HG02885 (cell line): ENCODE data around the gene TCERG1L.
"Not testable (repeated sequence)": the region's sequence is repeated elsewhere in the genome, so short reads cannot be mapped to it uniquely, and the experiment has no call there.

Experiments
- ATAC-seq: cut with Tn5 transposase; IDR thresholded peaks from one replicate; pipeline ENCODE4 v1.9.1; 2021; ENCODE audit warnings: mild to moderate bottlenecking; ENCODE audit not compliant: unreplicated experiment, poor library complexity

TCERG1L gene

GRCh38 chr10:131311661-131312477, at the start of gene TCERG1L:
Gene TCERG1L (minus strand): TSS chr10:131311721. CDS start chr10:131311635, 86 bp downstream.
- peak; percentile 37 for ATAC-seq

GRCh38 chr10:131358741-131359442, 47.4 kb upstream of the TCERG1L start:
- no peak for ATAC-seq

- ATAC-seq = no peak
Observed at GRCh38 chr10:131356442-131356841, 44.9 kb upstream of the TCERG1L start.

- no peak for ATAC-seq
Observed at GRCh38 chr10:131355881-131356280, 44.4 kb upstream of the TCERG1L start.

GRCh38 chr10:131355056-131355455, 43.5 kb upstream of the TCERG1L start:
- ATAC-seq = no peak

- no peak for ATAC-seq
Observed at GRCh38 chr10:131354380-131354779, 42.9 kb upstream of the TCERG1L start.

- no peak for ATAC-seq
Observed at GRCh38 chr10:131352765-131353290, 41.3 kb upstream of the TCERG1L start.

- ATAC-seq = no peak
Observed at GRCh38 chr10:131350660-131351059, 39.1 kb upstream of the TCERG1L start.

GRCh38 chr10:131350245-131350644, 38.7 kb upstream of the TCERG1L start:
- ATAC-seq = no peak

GRCh38 chr10:131346456-131346855, 34.9 kb upstream of the TCERG1L start:
- no peak for ATAC-seq

- no peak for ATAC-seq
Observed at GRCh38 chr10:131345691-131346090, 34.2 kb upstream of the TCERG1L start.

- ATAC-seq = no peak
Observed at GRCh38 chr10:131344747-131345146, 33.2 kb upstream of the TCERG1L start.

- ATAC-seq = no peak
Observed at GRCh38 chr10:131337741-131338140, 26.2 kb upstream of the TCERG1L start.

- no peak for ATAC-seq
Observed at GRCh38 chr10:131332821-131333220, 21.3 kb upstream of the TCERG1L start.

- no peak for ATAC-seq
Observed at GRCh38 chr10:131323880-131324279, 12.4 kb upstream of the TCERG1L start.

- no peak for ATAC-seq
Observed at GRCh38 chr10:131323025-131323424, 11.5 kb upstream of the TCERG1L start.

- not testable (repeated sequence) for ATAC-seq
Observed at GRCh38 chr10:131322575-131322974, 11.1 kb upstream of the TCERG1L start.

GRCh38 chr10:131320860-131321604, 9.5 kb upstream of the TCERG1L start:
- no peak for ATAC-seq

GRCh38 chr10:131318814-131319213, 7.3 kb upstream of the TCERG1L start:
- ATAC-seq = no peak

- ATAC-seq = no peak
Observed at GRCh38 chr10:131318291-131318690, 6.8 kb upstream of the TCERG1L start.
